GM12878 (cell line): ENCODE data around the gene KRTAP5-8. TPM values are rescaled to one million over a fixed set of nuclear protein-coding genes. Genes with fewer than 3 reads are reported as not detected.
A peak's percentile ranks its signal among the peaks of the same experiment; 100 is the strongest.

ENCODE experiments used
- ATAC-seq: fragments of 200-7000 bp; cut with Tn5 transposase; 3 replicates; pipeline ENCODE4 v1.9.1; 2020; ENCODE audit warnings: mild to moderate bottlenecking, moderate library complexity
- BruUV-seq: library from RNA; stranded (reverse); fragments of 400-500 nt; replicated peaks from 2 replicates; lab custom pipeline; 2021; lab: Mats Ljungman, UMichigan
- CTCF ChIA-PET: fragments of 300-600 bp; sonication (Branson Sonifier 250); formaldehyde crosslinking; extraction: SDS; loops from one replicate; lab custom pipeline; 2021; ENCODE audit warnings: inconsistent platforms; lab: Yijun Ruan, JAX
- POLR2A ChIA-PET: fragments of 350-600 bp; formaldehyde crosslinking; extraction: SDS; loops from one replicate; lab custom pipeline; 2021; ENCODE audit warnings: inconsistent platforms; lab: Charles Lee
- RAD21 ChIA-PET: fragments of 300-600 bp; sonication (Branson Sonifier 250); formaldehyde crosslinking; loops from one replicate; lab custom pipeline; 2023; ENCODE audit warnings: antibody characterized with exemption; ENCODE audit not compliant: unreplicated experiment; lab: Charles Lee
- SMC1A ChIA-PET: fragments of 300-600 bp; sonication (Branson Sonifier 250); formaldehyde crosslinking; loops from one replicate; lab custom pipeline; 2023; ENCODE audit not compliant: unreplicated experiment, uncharacterized antibody; lab: Charles Lee
- DNase-seq: peaks from one replicate; pipeline ENCODE4 v3.0.0-alpha.2; 2011; ENCODE audit warnings: low read depth, low spot score
- FAIRE-seq: peaks from 3 replicates; lab custom pipeline; 2011; peaks lifted over from hg19 to GRCh38; lab: Jason Lieb, UNC
- H2AFZ ChIP-seq: 2 replicates; pipeline ENCODE4 v1.6.0; 2011; ENCODE audit warnings: low read depth, low read length, control low read depth; ENCODE audit not compliant: control insufficient read depth
- H3K27ac ChIP-seq: 2 replicates; pipeline ENCODE4 v1.5.1; 2011; ENCODE audit warnings: control low read depth; ENCODE audit not compliant: control insufficient read depth, insufficient read depth
- H3K27me3 ChIP-seq, 2 experiments: replicated peaks in 1 of 2; 2 replicates each; pipeline versions ENCODE4 v1.6.0 to v1.6.1; 2011; ENCODE audit warnings: low read length in 1 of 2; ENCODE audit not compliant: control insufficient read depth in 2 of 2, insufficient read depth in 2 of 2
- H3K36me3 ChIP-seq, 2 experiments: 2 replicates each; pipeline ENCODE4 v1.5.1; 2011; ENCODE audit warnings: low read length in 1 of 2; ENCODE audit not compliant: control insufficient read depth in 2 of 2, insufficient read depth in 2 of 2
- H3K4me1 ChIP-seq: 2 replicates; pipeline ENCODE4 v1.6.1; 2011; ENCODE audit warnings: mild to moderate bottlenecking, low read length, moderate library complexity, mixed read lengths; ENCODE audit not compliant: control insufficient read depth, insufficient read depth
- H3K4me2 ChIP-seq: 2 replicates; pipeline ENCODE4 v1.6.0; 2011; ENCODE audit warnings: control low read depth; ENCODE audit not compliant: control insufficient read depth, insufficient read depth
- H3K4me3 ChIP-seq: fragments of 200-600 bp; sonication (generic); 2 replicates; pipeline ENCODE4 v1.5.1; 2016
- H3K79me2 ChIP-seq: 2 replicates; pipeline ENCODE4 v1.6.0; 2011; ENCODE audit warnings: low read length; ENCODE audit not compliant: control insufficient read depth, insufficient read depth
- H3K9ac ChIP-seq: 2 replicates; pipeline ENCODE4 v1.8.0; 2011; ENCODE audit warnings: low read length, control low read depth, mixed read lengths; ENCODE audit not compliant: control insufficient read depth, insufficient read depth
- H3K9me3 ChIP-seq: replicated peaks from 3 replicates; pipeline ENCODE4 v1.5.1; 2011; ENCODE audit warnings: mild to moderate bottlenecking, low read length; ENCODE audit not compliant: control insufficient read depth, insufficient read depth
- H4K20me1 ChIP-seq: 2 replicates; pipeline ENCODE4 v1.6.0; 2011; ENCODE audit not compliant: control insufficient read depth, insufficient read depth
- CBX5 ChIP-seq: sonication (generic); IDR thresholded peaks from 2 replicates; pipeline ENCODE4 v1.6.1; 2016; ENCODE audit warnings: low read depth, moderate library complexity, mild to moderate bottlenecking, inconsistent platforms
- CHD1 ChIP-seq: IDR thresholded peaks from 2 replicates; pipeline ENCODE4 v1.6.1; 2012; ENCODE audit warnings: low read depth, low read length, improper control_type of control experiment
- EP300 ChIP-seq, 2 experiments: fragments of 150-350 bp in 1 of 2; IDR thresholded peaks; 2 replicates each; pipeline ENCODE4 v1.6.1; 2011 to 2012; ENCODE audit warnings: low read depth in 2 of 2, low read length in 2 of 2, borderline replicate concordance in 1 of 2, improper control_type of control experiment in 1 of 2, inconsistent platforms in 1 of 2; ENCODE audit not compliant: control insufficient read depth in 1 of 2
- IRF4 ChIP-seq: IDR thresholded peaks from 2 replicates; pipeline ENCODE4 v1.6.1; 2011; ENCODE audit warnings: low read depth, low read length
- JUNB ChIP-seq: IDR thresholded peaks from 2 replicates; pipeline ENCODE4 v1.6.1; 2016; ENCODE audit warnings: antibody characterized with exemption, mild to moderate bottlenecking
- MYC ChIP-seq: IDR thresholded peaks from 2 replicates; pipeline ENCODE4 v1.6.1; 2011; ENCODE audit warnings: mild to moderate bottlenecking, low read length, moderate library complexity, inconsistent platforms; ENCODE audit not compliant: insufficient read depth, insufficient replicate concordance, insufficient read length, severe bottlenecking
- TCF12 ChIP-seq: IDR thresholded peaks from 2 replicates; pipeline ENCODE4 v1.6.1; 2011; ENCODE audit warnings: low read depth, mild to moderate bottlenecking, low read length
- WGBS: methylation state at CpG from one replicate; pipeline ENCODE4 v1.1.6; 2016; ENCODE audit warnings: low lambda C conversion rate; ENCODE audit not compliant: insufficient replicate concordance, insufficient coverage; ENCODE audit errors: missing lambda C conversion rate; 5-methylcytosine and 5-hydroxymethylcytosine counted together
- in situ Hi-C: fragments of 300-500 bp; cut with MboI; formaldehyde crosslinking; loops from 9 replicates; pipeline ENCODE4 v1.14.3; 2018; ENCODE audit warnings: mixed read lengths
- intact Hi-C: fragments of 100-400 bp; cut with micrococcal nuclease; formaldehyde crosslinking; loops from one replicate; pipeline ENCODE4 v1.14.2; 2022; ENCODE audit not compliant: unreplicated experiment
- polyA plus RNA-seq, 11 experiments: library from polyadenylated mRNA; depleted of rRNA in 4 of 11; unstranded in 6 of 11; stranded (reverse) in 5 of 11; fragments of >200 nt; fragmentation: Nextera tagmentation in 4 of 11; fragmentation: Illumina TruSeq in 1 of 11; extraction: Ambion mirVana in 4 of 11; extraction: Trizol in 1 of 11; gene quantifications; 1 replicate in 1 of 11; 2 replicates in 10 of 11; pipeline versions ENCODE4 v1.2.1 to v1.2.3, GENCODE V29; 2011 to 2016; ENCODE audit warnings: inconsistent platforms in 2 of 11, missing spikeins in 2 of 11, low read depth in 1 of 11
- total RNA-seq, 4 experiments: library from RNA; depleted of rRNA in 3 of 4; stranded (reverse); fragments of >200 nt in 3 of 4; fragmentation: Illumina TruSeq in 1 of 4; extraction: Trizol in 1 of 4; gene quantifications; 2 replicates each; pipeline versions ENCODE4 v1.2.1 to v1.2.3, GENCODE V29; 2013 to 2021

KRTAP5-8 gene
- total and polyA plus RNA-seq, 10 of the 15 experiments (the other 5 are each of a cell fraction or from before 2014, with no cell fraction given) = 0.07 to 0.36 (median 0.13) TPM; not detected in 6

- Histone ChIP-seq H3K27me3 (no peaks in the 10 kb centered on the region), H3K4me1 (peaks cover 41% of the 10 kb centered on the region), H3K9ac (no peak overlapping the region), H3K4me3 (no peak overlapping the region), H3K36me3 (no peaks in the 10 kb centered on the region), H2AFZ (no peak overlapping the region), H3K79me2 (no peaks in the 10 kb centered on the region), H3K4me2 (no peak overlapping the region), H4K20me1 (no peaks in the 10 kb centered on the region), H3K9me3 (peaks cover 38% of the 10 kb centered on the region), H3K27ac (no peak overlapping the region)
- ATAC-seq (no peak), DNase-seq (no peak), FAIRE-seq (no peak)
- BruUV-seq = no TSS peak
- WGBS = 76% methylated on average over 7 of the region's 7 CpGs
- POLR2A ChIA-PET = interaction anchor here (1.3 kb wide), 1 partner anchor 53 kb away, joined by 3 read pairs; no protein-coding TSS in a partner anchor
- intact Hi-C loops (no loop called here), in situ Hi-C loops (no loop called here)
- TF ChIP-seq EP300 (IDR thresholded peaks at IDR 0.05; ENCODE audit: borderline replicate concordance in 1 of 2, control insufficient read depth in 1 of 2, low read depth in 2 of 2, low read length in 2 of 2) = no peak
- SMC1A ChIA-PET = interaction anchor here (0.9 to 1.3 kb wide), 3 partner anchors 8 to 37 kb away, joined by 3 read pairs; no protein-coding TSS in a partner anchor
- CTCF ChIA-PET = interaction anchor here (1.3 kb wide), 1 partner anchor 21 kb away, joined by 3 read pairs; no protein-coding TSS in a partner anchor
- RAD21 ChIA-PET = interaction anchor here (1.2 kb wide), 1 partner anchor 9 kb away, joined by 4 read pairs; no protein-coding TSS in a partner anchor
These were observed 4.6 kb downstream of the KRTAP5-8 start for GRCh38 chr11:71542382-71542781.

DNA sequence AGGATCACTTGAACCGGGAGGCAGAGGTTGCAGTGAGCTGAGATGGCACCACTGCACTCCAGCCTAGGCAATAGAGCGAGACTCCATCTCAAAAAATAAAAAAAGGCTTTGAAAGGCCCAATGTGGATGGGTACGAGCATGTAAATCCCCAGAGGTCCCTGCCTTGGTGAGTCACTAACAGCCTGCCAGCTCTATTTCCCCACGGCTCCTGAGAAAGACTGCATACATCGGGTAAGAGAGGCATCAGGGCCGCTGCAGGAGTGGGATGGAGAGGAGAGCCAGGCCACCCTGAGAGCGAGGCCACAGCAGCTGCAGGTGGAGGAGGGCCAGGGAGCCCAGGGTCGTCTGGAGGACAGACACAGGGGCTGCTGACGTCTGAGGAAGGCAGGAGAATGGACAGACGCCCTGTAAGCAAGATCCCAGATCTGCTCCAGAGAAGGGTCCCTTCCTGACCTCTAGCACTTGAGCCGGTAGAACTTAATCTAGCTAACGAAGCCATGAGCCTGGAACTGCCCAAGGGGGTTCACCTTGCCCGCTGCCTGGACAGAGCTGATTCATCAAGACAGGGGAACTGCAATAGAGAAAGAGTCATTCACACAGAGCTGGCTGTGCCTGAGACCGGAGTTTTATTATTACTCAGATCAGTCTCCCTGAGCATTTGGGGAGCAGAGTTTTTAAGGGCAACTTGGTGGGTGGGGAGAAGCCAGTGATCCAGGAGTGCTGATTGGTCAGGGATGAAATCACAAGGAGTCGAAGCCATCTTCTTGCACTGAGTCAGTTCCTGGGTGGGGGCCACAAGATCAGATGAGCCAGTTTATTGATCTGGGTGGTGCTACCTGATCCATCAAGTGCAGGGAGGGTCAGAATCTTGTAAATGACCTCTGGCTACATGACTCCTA lies 5.3 kb downstream of the KRTAP5-8 start:
- H3K27me3 ChIP-seq = no peaks in the 10 kb centered on the region
- POLR2A ChIA-PET = interaction anchor here (1.3 kb wide), 1 partner anchor 54 kb away, joined by 3 read pairs; no protein-coding TSS in a partner anchor
- ATAC-seq = peak; percentile 34; the same call in 1 of the 3 replicates
- H3K9me3 ChIP-seq = peaks cover 38% of the 10 kb centered on the region
- 24% methylated on average over 15 of the region's 15 CpGs for WGBS
- in situ Hi-C loops (no loop called here), intact Hi-C loops (no loop called here)
- FAIRE-seq = peak; percentile 69
- no peaks in the 10 kb centered on the region for H3K79me2 ChIP-seq
- H3K27ac ChIP-seq = peak overlapping the region; percentile 27; the same call in 1 of the 2 replicates
- H3K4me3 ChIP-seq = no peak overlapping the region
- no peak overlapping the region for H2AFZ ChIP-seq
- TF ChIP-seq CBX5 (peak; percentile 75; the same call in 1 of the 2 replicates), JUNB (peak; percentile 65), IRF4 (0 out of 2 replicates have a peak, but pooled peaks have one; percentile 23), CHD1 (no peak), MYC (no peak), TCF12 (0 out of 2 replicates have a peak, but pooled peaks have one; percentile 13)
- DNase-seq = peak; percentile 17
- BruUV-seq = no TSS peak
- H3K9ac ChIP-seq = no peak overlapping the region
- H4K20me1 ChIP-seq = no peaks in the 10 kb centered on the region
- CTCF ChIA-PET = interaction anchor here (1.3 kb wide), 1 partner anchor 20 kb away, joined by 3 read pairs; no protein-coding TSS in a partner anchor
- SMC1A ChIA-PET = interaction anchor here (0.9 to 1.0 kb wide), 2 partner anchors 9 to 38 kb away, joined by 3 read pairs; no protein-coding TSS in a partner anchor
- RAD21 ChIA-PET = interaction anchor here (1.2 kb wide), 1 partner anchor 10 kb away, joined by 4 read pairs; no protein-coding TSS in a partner anchor
- no peak overlapping the region; the same call in 1 of the 2 replicates for H3K4me2 ChIP-seq
- H3K4me1 ChIP-seq = peaks cover 41% of the 10 kb centered on the region
- H3K36me3 ChIP-seq = no peaks in the 10 kb centered on the region
